IMR-90 (cell line): ENCODE measurements around the gene SGSH. TPM values are rescaled to one million over a fixed set of nuclear protein-coding genes. Genes with fewer than 3 reads are reported as not detected.

Experiments used
- ATAC-seq: fragments of 200-7000 bp; cut with Tn5 transposase; 2 replicates; pipeline ENCODE4 v1.9.1; 2020; ENCODE audit warnings: low read depth, mild to moderate bottlenecking, moderate library complexity
- BruUV-seq: library from RNA; stranded (reverse); fragments of 400-500 nt; replicated peaks from 2 replicates; lab custom pipeline; 2021; lab: Mats Ljungman, UMichigan
- CTCF ChIA-PET: fragments of 300-600 bp; formaldehyde crosslinking; extraction: SDS; loops from one replicate; lab custom pipeline; 2021; ENCODE audit warnings: antibody characterized with exemption; lab: Yijun Ruan, JAX
- POLR2A ChIA-PET: fragments of 300-600 bp; sonication (Branson Sonifier 250); formaldehyde crosslinking; loops from one replicate; lab custom pipeline; 2022; ENCODE audit warnings: antibody characterized with exemption; ENCODE audit not compliant: unreplicated experiment; lab: Charles Lee
- DNase-seq: peaks from one replicate; pipeline ENCODE4 v3.0.0; 2013
- H2AFZ ChIP-seq: replicated peaks from 2 replicates; pipeline ENCODE3; 2013; ENCODE audit warnings: low read length, mild to moderate bottlenecking; ENCODE audit not compliant: poor library complexity
- H2AK5ac ChIP-seq: 2 replicates; pipeline ENCODE4 v1.6.1; 2013; ENCODE audit warnings: low read depth, low read length, inconsistent platforms
- H2AK9ac ChIP-seq: replicated peaks from 2 replicates; pipeline ENCODE3; 2013; ENCODE audit warnings: mild to moderate bottlenecking, low read depth, low read length, moderate library complexity; ENCODE audit not compliant: poor library complexity
- H2BK120ac ChIP-seq: 2 replicates; pipeline ENCODE4 v1.6.1; 2013; ENCODE audit warnings: low read depth, low read length, inconsistent platforms
- H2BK15ac ChIP-seq: 3 replicates; pipeline ENCODE4 v1.6.1; 2013; ENCODE audit warnings: low read depth, low read length, inconsistent platforms
- H2BK20ac ChIP-seq: 2 replicates; pipeline ENCODE4 v1.6.1; 2013; ENCODE audit warnings: low read depth, mild to moderate bottlenecking, inconsistent platforms, low read length, moderate library complexity
- H2BK5ac ChIP-seq: 2 replicates; pipeline ENCODE4 v1.6.1; 2013; ENCODE audit warnings: mild to moderate bottlenecking, low read depth, low read length, inconsistent platforms; ENCODE audit not compliant: poor library complexity, severe bottlenecking
- H3K14ac ChIP-seq: replicated peaks from 2 replicates; pipeline ENCODE4 v1.6.1; 2013; ENCODE audit warnings: low read depth, low read length, inconsistent platforms
- H3K18ac ChIP-seq: 2 replicates; pipeline ENCODE4 v1.6.1; 2013; ENCODE audit warnings: low read depth, low read length, control low read depth
- H3K23ac ChIP-seq: 2 replicates; pipeline ENCODE4 v1.6.1; 2013; ENCODE audit warnings: low read depth, low read length, inconsistent platforms
- H3K27ac ChIP-seq: 2 replicates; pipeline ENCODE4 v1.5.1; 2013; ENCODE audit warnings: mild to moderate bottlenecking, control low read depth, low read length; ENCODE audit not compliant: insufficient read depth
- H3K27me3 ChIP-seq: 2 replicates; pipeline ENCODE4 v1.6.1; 2013; ENCODE audit warnings: low read length; ENCODE audit not compliant: control insufficient read depth, insufficient read depth
- H3K36me3 ChIP-seq: 2 replicates; pipeline ENCODE4 v1.6.1; 2013; ENCODE audit warnings: low read length, mixed read lengths; ENCODE audit not compliant: control insufficient read depth, insufficient read depth
- H3K4ac ChIP-seq: 2 replicates; pipeline ENCODE4 v1.6.1; 2013; ENCODE audit warnings: low read depth, low read length, inconsistent platforms
- H3K4me1 ChIP-seq: 2 replicates; pipeline ENCODE4 v1.6.1; 2013; ENCODE audit warnings: low read length, mixed read lengths; ENCODE audit not compliant: control insufficient read depth, insufficient read depth
- H3K4me2 ChIP-seq: 2 replicates; pipeline ENCODE4 v1.6.1; 2013; ENCODE audit warnings: low read depth, mild to moderate bottlenecking, control low read depth, low read length, moderate library complexity
- H3K4me3 ChIP-seq: 2 replicates; pipeline ENCODE4 v1.5.1; 2013; ENCODE audit warnings: low read depth, mild to moderate bottlenecking, control low read depth, low read length, moderate library complexity; ENCODE audit not compliant: insufficient read depth
- H3K56ac ChIP-seq: 2 replicates; pipeline ENCODE4 v1.6.1; 2013; ENCODE audit warnings: low read length, inconsistent platforms; ENCODE audit not compliant: insufficient read depth; ENCODE audit errors: extremely low read depth
- H3K79me1 ChIP-seq, 2 experiments: 2 replicates each; pipeline ENCODE4 v1.6.1; 2013; ENCODE audit warnings: low read length in 2 of 2, inconsistent platforms in 1 of 2, low read depth in 1 of 2
- H3K9ac ChIP-seq: 2 replicates; pipeline ENCODE4 v1.6.1; 2013; ENCODE audit warnings: low read depth, low read length, control low read depth
- H3K9me1 ChIP-seq: 2 replicates; pipeline ENCODE4 v1.6.1; 2013; ENCODE audit warnings: low read length, inconsistent platforms; ENCODE audit not compliant: insufficient read depth
- H3K9me3 ChIP-seq: 2 replicates; pipeline ENCODE4 v1.6.1; 2013; ENCODE audit warnings: low read length; ENCODE audit not compliant: control insufficient read depth, insufficient read depth
- H4K20me1 ChIP-seq: 2 replicates; pipeline ENCODE4 v1.6.1; 2013; ENCODE audit warnings: low read length, inconsistent platforms; ENCODE audit not compliant: insufficient read depth
- H4K5ac ChIP-seq: 2 replicates; pipeline ENCODE4 v1.6.1; 2013; ENCODE audit warnings: mild to moderate bottlenecking, low read depth, low read length, control low read depth
- H4K8ac ChIP-seq, 2 experiments: 2 replicates each; pipeline ENCODE4 v1.6.1; 2013; ENCODE audit warnings: low read depth in 2 of 2, low read length in 2 of 2, control low read depth in 1 of 2, inconsistent platforms in 1 of 2
- H4K91ac ChIP-seq: 2 replicates; pipeline ENCODE4 v1.6.1; 2013; ENCODE audit warnings: low read depth, low read length, inconsistent platforms; ENCODE audit not compliant: insufficient read depth
- BHLHE40 ChIP-seq: fragments of 150-350 bp; IDR thresholded peaks from 2 replicates; pipeline ENCODE4 v1.6.1; 2016; ENCODE audit warnings: mild to moderate bottlenecking, low read depth, low read length
- CEBPB ChIP-seq: IDR thresholded peaks from 2 replicates; pipeline ENCODE4 v1.6.1; 2012; ENCODE audit warnings: low read depth, low read length, improper control_type of control experiment
- CHD1 ChIP-seq: IDR thresholded peaks from 2 replicates; pipeline ENCODE4 v1.6.1; 2012; ENCODE audit warnings: low read depth, low read length, improper control_type of control experiment
- ELK1 ChIP-seq: fragments of 150-350 bp; IDR thresholded peaks from 2 replicates; pipeline ENCODE4 v1.6.1; 2016; ENCODE audit warnings: low read depth, mild to moderate bottlenecking, low read length, moderate library complexity, borderline replicate concordance
- FOS ChIP-seq: fragments of 150-350 bp; IDR thresholded peaks from 2 replicates; pipeline ENCODE4 v1.6.1; 2016; ENCODE audit warnings: low read depth, low read length
- MAFK ChIP-seq: IDR thresholded peaks from 2 replicates; pipeline ENCODE4 v1.6.1; 2012; ENCODE audit warnings: low read depth, low read length, improper control_type of control experiment
- MAZ ChIP-seq: IDR thresholded peaks from 2 replicates; pipeline ENCODE4 v1.6.1; 2012; ENCODE audit warnings: low read depth, mild to moderate bottlenecking, low read length, improper control_type of control experiment, moderate library complexity, borderline replicate concordance
- MXI1 ChIP-seq: IDR thresholded peaks from 2 replicates; pipeline ENCODE4 v1.6.1; 2012; ENCODE audit warnings: low read depth, mild to moderate bottlenecking, low read length, moderate library complexity, borderline replicate concordance
- NFE2L2 ChIP-seq: fragments of 150-350 bp; IDR thresholded peaks from 2 replicates; pipeline ENCODE4 v1.6.1; 2016; ENCODE audit warnings: low read depth, mild to moderate bottlenecking, low read length
- POLR2A ChIP-seq: IDR thresholded peaks from 2 replicates; pipeline ENCODE4 v1.6.1; 2012; ENCODE audit warnings: mild to moderate bottlenecking, low read depth, low read length
- RAD21 ChIP-seq: IDR thresholded peaks from 2 replicates; pipeline ENCODE4 v1.6.1; 2012; ENCODE audit warnings: low read length, improper control_type of control experiment
- RCOR1 ChIP-seq: IDR thresholded peaks from 2 replicates; pipeline ENCODE4 v1.6.1; 2012; ENCODE audit warnings: mild to moderate bottlenecking, low read length, improper control_type of control experiment; ENCODE audit not compliant: insufficient replicate concordance
- RFX5 ChIP-seq: IDR thresholded peaks from 2 replicates; pipeline ENCODE4 v1.8.0; 2012; ENCODE audit warnings: low read depth, mild to moderate bottlenecking, low read length, moderate library complexity
- SMC3 ChIP-seq: fragments of 150-350 bp; IDR thresholded peaks from 2 replicates; pipeline ENCODE4 v1.6.1; 2016; ENCODE audit warnings: low read depth, mild to moderate bottlenecking, antibody characterized with exemption, low read length, moderate library complexity
- WGBS, 2 experiments: methylation state at CpG; one replicate each; pipeline versions ENCODE4 v1.1.5 to v1.1.7; 2013; ENCODE audit warnings: missing lambda C conversion rate in 2 of 2; ENCODE audit not compliant: insufficient read length in 1 of 2; ENCODE audit errors: extremely low coverage in 2 of 2; 5-methylcytosine and 5-hydroxymethylcytosine counted together
- dilution Hi-C: fragments of 300-500 bp; cut with HindIII; formaldehyde crosslinking; loops from one replicate; pipeline ENCODE4 v1.14.3; 2018; ENCODE audit warnings: low sequenced_read_pairs; ENCODE audit not compliant: unreplicated experiment
- in situ Hi-C: fragments of 300-500 bp; cut with MboI; formaldehyde crosslinking; loops from 3 replicates; pipeline ENCODE4 v1.14.3; 2019; ENCODE audit warnings: low sequenced_read_pairs, inconsistent platforms, mixed read lengths
- intact Hi-C: fragments of 100-400 bp; cut with micrococcal nuclease; formaldehyde crosslinking; loops from 2 replicates; pipeline ENCODE4 v1.10.0; 2022
- polyA plus RNA-seq, 3 experiments: library from polyadenylated mRNA; depleted of rRNA; stranded (reverse); fragments of >200 nt; gene quantifications; 2 replicates each; pipeline ENCODE4 v1.2.3, GENCODE V29; 2012; ENCODE audit warnings: low replicate concordance in 1 of 3
- total RNA-seq: library from RNA; depleted of rRNA; stranded (reverse); fragments of >200 nt; gene quantifications from 2 replicates; pipeline ENCODE4 v1.2.3, GENCODE V29; 2012
- TF ChIP-seq, protein P1 (sequence below): fragments of 150-350 bp; IDR thresholded peaks from 2 replicates; pipeline ENCODE4 v1.6.1; 2017; ENCODE audit warnings: mild to moderate bottlenecking, antibody characterized with exemption, low read length, low read depth
- TF ChIP-seq, protein P2 (sequence below): conservative IDR thresholded peaks from 2 replicates; pipeline ENCODE4 v1.5.1; 2012; ENCODE audit warnings: mild to moderate bottlenecking, low read depth, low read length, improper control_type of control experiment

The SGSH gene
- total and polyA plus RNA-seq, 2 of the 4 experiments (the other 2 are of a cell fraction), result 3.0 to 41.5 TPM

GRCh38 chr17:80169107-80169506 lies 51.0 kb downstream of the SGSH start:
- no peak overlapping the region for H3K18ac ChIP-seq
- POLR2A ChIA-PET, result no interaction called here
- H4K20me1 ChIP-seq, result no peaks in the 10 kb centered on the region
- H3K14ac ChIP-seq, result no peak overlapping the region
- no peak overlapping the region for H2BK5ac ChIP-seq
- peaks cover 2% of the 10 kb centered on the region; the same call in 1 of the 2 replicates for H3K9me3 ChIP-seq
- H2BK120ac ChIP-seq, result no peak overlapping the region
- H3K9me1 ChIP-seq, result no peaks in the 10 kb centered on the region; the same call in 1 of the 2 replicates
- H4K8ac ChIP-seq, result no peak overlapping the region
- in situ Hi-C loops, result no loop called here
- no peak overlapping the region for H2BK20ac ChIP-seq
- H3K4ac ChIP-seq, result no peak overlapping the region
- CTCF ChIA-PET, result no interaction called here
- no peak overlapping the region for H3K56ac ChIP-seq
- WGBS, 2 experiments, result 100% methylated on average over 1 of the region's 5 CpGs; no CpG with 5 or more reads in 1 of the 2 experiments
- DNase-seq, result no peak
- no peak overlapping the region for H3K4me2 ChIP-seq
- peaks cover 33% of the 10 kb centered on the region for H3K27me3 ChIP-seq
- BruUV-seq, result no TSS peak
- H3K79me1 ChIP-seq, result no peaks in the 10 kb centered on the region
- H3K23ac ChIP-seq, result no peak overlapping the region
- no peaks in the 10 kb centered on the region for H3K36me3 ChIP-seq
- H3K4me1 ChIP-seq, result no peaks in the 10 kb centered on the region
- H2AFZ ChIP-seq, result no peak overlapping the region
- H3K27ac ChIP-seq, result no peak overlapping the region
- H3K4me3 ChIP-seq, result no peak overlapping the region
- ATAC-seq, result no peak
- H4K5ac ChIP-seq, result no peak overlapping the region
- dilution Hi-C loops, result no loop called here
- intact Hi-C loops, result no loop called here
- H3K9ac ChIP-seq, result no peak overlapping the region
- no peak overlapping the region for H2BK15ac ChIP-seq
- TF ChIP-seq MAZ, result no peak
- TF ChIP-seq POLR2A, result no peak
- TF ChIP-seq NFE2L2, result no peak
- TF ChIP-seq RCOR1, result no peak
- no peak for TF ChIP-seq CHD1
- no peak for TF ChIP-seq RAD21
- TF ChIP-seq, protein P1, sequence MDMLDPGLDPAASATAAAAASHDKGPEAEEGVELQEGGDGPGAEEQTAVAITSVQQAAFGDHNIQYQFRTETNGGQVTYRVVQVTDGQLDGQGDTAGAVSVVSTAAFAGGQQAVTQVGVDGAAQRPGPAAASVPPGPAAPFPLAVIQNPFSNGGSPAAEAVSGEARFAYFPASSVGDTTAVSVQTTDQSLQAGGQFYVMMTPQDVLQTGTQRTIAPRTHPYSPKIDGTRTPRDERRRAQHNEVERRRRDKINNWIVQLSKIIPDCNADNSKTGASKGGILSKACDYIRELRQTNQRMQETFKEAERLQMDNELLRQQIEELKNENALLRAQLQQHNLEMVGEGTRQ, result no peak
- no peak for TF ChIP-seq RFX5
- TF ChIP-seq MAFK, result no peak
- no peak for TF ChIP-seq SMC3
- no peak for TF ChIP-seq CEBPB
- TF ChIP-seq BHLHE40, result no peak
- TF ChIP-seq, protein P2, sequence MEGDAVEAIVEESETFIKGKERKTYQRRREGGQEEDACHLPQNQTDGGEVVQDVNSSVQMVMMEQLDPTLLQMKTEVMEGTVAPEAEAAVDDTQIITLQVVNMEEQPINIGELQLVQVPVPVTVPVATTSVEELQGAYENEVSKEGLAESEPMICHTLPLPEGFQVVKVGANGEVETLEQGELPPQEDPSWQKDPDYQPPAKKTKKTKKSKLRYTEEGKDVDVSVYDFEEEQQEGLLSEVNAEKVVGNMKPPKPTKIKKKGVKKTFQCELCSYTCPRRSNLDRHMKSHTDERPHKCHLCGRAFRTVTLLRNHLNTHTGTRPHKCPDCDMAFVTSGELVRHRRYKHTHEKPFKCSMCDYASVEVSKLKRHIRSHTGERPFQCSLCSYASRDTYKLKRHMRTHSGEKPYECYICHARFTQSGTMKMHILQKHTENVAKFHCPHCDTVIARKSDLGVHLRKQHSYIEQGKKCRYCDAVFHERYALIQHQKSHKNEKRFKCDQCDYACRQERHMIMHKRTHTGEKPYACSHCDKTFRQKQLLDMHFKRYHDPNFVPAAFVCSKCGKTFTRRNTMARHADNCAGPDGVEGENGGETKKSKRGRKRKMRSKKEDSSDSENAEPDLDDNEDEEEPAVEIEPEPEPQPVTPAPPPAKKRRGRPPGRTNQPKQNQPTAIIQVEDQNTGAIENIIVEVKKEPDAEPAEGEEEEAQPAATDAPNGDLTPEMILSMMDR, result no peak
- no peak for TF ChIP-seq FOS
- no peak for TF ChIP-seq MXI1
- TF ChIP-seq ELK1, result no peak
- H4K91ac ChIP-seq, result no peak overlapping the region
- H2AK5ac ChIP-seq, result no peak overlapping the region
- no peak overlapping the region for H2AK9ac ChIP-seq
